MCF 10A (cell line): ENCODE data around the gene CSNK1G2. TPM values are rescaled to one million over a fixed set of nuclear protein-coding genes. Genes with fewer than 3 reads are reported as not detected.

Experiments used
- BruUV-seq: library from RNA; stranded (reverse); fragments of 400-500 nt; replicated peaks from 2 replicates; lab custom pipeline; 2021; lab: Mats Ljungman, UMichigan
- CTCF ChIA-PET: fragments of 300-600 bp; sonication (Branson Sonifier 250); formaldehyde crosslinking; extraction: SDS; loops from one replicate; lab custom pipeline; 2021; ENCODE audit warnings: antibody characterized with exemption, inconsistent platforms; lab: Yijun Ruan, JAX
- POLR2A ChIA-PET: fragments of 300-600, 350-650 bp; sonication (Branson Sonifier 250); formaldehyde crosslinking; extraction: SDS; loops from one replicate; lab custom pipeline; 2020; ENCODE audit warnings: antibody characterized with exemption, inconsistent platforms; lab: Yijun Ruan, JAX
- DNase-seq: peaks from one replicate; pipeline ENCODE4 v3.0.0-alpha.2; 2018; ENCODE audit not compliant: unreplicated experiment
- H3K27ac Mint-ChIP-seq: one replicate; pipeline ENCODE4 v1.8.0; 2022; ENCODE audit warnings: mild to moderate bottlenecking, low read depth, mixed read lengths; ENCODE audit not compliant: unreplicated experiment
- H3K27me3 Mint-ChIP-seq: one replicate; pipeline ENCODE4 v1.8.0; 2022; ENCODE audit warnings: mixed read lengths; ENCODE audit not compliant: insufficient read depth, unreplicated experiment
- H3K36me3 Mint-ChIP-seq: one replicate; pipeline ENCODE4 v1.8.0; 2022; ENCODE audit warnings: mild to moderate bottlenecking, moderate library complexity, mixed read lengths; ENCODE audit not compliant: insufficient read depth, unreplicated experiment
- H3K4me1 Mint-ChIP-seq: one replicate; pipeline ENCODE4 v1.8.0; 2022; ENCODE audit warnings: mixed read lengths; ENCODE audit not compliant: insufficient read depth, unreplicated experiment
- H3K4me3 Mint-ChIP-seq: one replicate; pipeline ENCODE4 v1.8.0; 2022; ENCODE audit warnings: mild to moderate bottlenecking, moderate library complexity, mixed read lengths; ENCODE audit not compliant: unreplicated experiment
- H3K9me3 Mint-ChIP-seq: one replicate; pipeline ENCODE4 v1.8.0; 2022; ENCODE audit warnings: mixed read lengths; ENCODE audit not compliant: unreplicated experiment
- intact Hi-C: fragments of 100-400 bp; cut with micrococcal nuclease; formaldehyde crosslinking; loops from 2 replicates; pipeline ENCODE4 v1.14.1; 2022
- total RNA-seq: library from RNA; stranded (reverse); gene quantifications from 2 replicates; pipeline ENCODE4 v1.2.3, GENCODE V29; 2022
- TF ChIP-seq, protein P1 (sequence below): fragments of 200-600 bp; IDR thresholded peaks from one replicate; pipeline ENCODE4 v1.8.0; 2022; ENCODE audit warnings: antibody characterized with exemption, mild to moderate bottlenecking; ENCODE audit not compliant: unreplicated experiment

Gene CSNK1G2
- total RNA-seq, 1 experiment from 2014 or later, result 48.5 TPM

DNA sequence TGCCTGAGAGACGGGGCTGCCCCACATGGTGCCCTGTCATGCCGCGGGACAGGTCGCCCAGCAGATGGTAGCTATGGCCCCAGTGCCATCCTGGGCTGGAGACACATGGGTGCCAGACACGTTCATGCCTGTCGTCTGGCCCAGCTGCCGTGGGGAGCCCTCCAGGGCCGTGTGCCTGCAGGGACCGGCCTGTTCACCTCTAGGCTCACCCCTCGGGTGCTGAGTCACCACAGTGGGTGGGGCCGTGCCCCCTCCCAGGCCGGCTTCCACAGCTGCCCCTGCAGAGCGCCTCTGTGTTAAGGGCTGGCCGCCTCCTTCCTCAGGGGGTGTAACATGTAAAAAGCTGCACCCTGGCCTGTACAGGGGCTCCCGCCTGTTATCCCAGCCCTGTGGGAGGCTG is 36.1 kb downstream of the CSNK1G2 start:
- ChIA-PET POLR2A (no interaction called here), CTCF (no interaction called here)
- no peak overlapping the region for H3K4me3 Mint-ChIP-seq
- no TSS peak for BruUV-seq
- no peaks in the 10 kb centered on the region for H3K9me3 Mint-ChIP-seq
- no peaks in the 10 kb centered on the region for H3K4me1 Mint-ChIP-seq
- no peak for DNase-seq
- no peaks in the 10 kb centered on the region for H3K27me3 Mint-ChIP-seq
- TF ChIP-seq, protein P1, sequence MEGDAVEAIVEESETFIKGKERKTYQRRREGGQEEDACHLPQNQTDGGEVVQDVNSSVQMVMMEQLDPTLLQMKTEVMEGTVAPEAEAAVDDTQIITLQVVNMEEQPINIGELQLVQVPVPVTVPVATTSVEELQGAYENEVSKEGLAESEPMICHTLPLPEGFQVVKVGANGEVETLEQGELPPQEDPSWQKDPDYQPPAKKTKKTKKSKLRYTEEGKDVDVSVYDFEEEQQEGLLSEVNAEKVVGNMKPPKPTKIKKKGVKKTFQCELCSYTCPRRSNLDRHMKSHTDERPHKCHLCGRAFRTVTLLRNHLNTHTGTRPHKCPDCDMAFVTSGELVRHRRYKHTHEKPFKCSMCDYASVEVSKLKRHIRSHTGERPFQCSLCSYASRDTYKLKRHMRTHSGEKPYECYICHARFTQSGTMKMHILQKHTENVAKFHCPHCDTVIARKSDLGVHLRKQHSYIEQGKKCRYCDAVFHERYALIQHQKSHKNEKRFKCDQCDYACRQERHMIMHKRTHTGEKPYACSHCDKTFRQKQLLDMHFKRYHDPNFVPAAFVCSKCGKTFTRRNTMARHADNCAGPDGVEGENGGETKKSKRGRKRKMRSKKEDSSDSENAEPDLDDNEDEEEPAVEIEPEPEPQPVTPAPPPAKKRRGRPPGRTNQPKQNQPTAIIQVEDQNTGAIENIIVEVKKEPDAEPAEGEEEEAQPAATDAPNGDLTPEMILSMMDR, result no peak
- intact Hi-C loops, result no loop called here
- peaks cover 47% of the 10 kb centered on the region for H3K36me3 Mint-ChIP-seq
- H3K27ac Mint-ChIP-seq, result no peak overlapping the region

DNA sequence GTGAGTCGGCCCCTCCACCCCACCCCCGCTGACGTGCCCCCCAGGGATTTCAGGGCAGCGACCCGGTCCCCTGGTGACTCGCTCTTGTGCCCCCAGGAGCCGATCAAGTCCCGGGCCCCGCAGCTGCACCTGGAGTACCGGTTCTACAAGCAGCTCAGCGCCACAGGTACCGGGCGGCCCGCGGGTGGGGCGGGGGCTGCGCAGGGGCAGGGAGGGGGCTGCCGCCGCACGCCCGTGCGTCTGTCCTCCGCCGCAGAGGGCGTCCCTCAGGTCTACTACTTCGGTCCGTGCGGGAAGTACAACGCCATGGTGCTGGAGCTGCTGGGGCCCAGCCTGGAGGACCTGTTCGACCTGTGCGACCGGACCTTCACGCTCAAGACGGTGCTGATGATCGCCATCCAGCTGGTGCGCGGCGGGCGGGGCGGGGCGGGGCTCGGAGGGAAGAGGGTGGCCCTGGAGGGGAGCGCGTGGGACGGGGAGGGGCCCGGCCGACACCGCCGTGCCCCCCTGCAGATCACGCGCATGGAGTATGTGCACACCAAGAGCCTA is 37.4 kb downstream of the CSNK1G2 start:
- H3K4me1 Mint-ChIP-seq, result no peaks in the 10 kb centered on the region
- intact Hi-C loops, result no loop called here
- no peaks in the 10 kb centered on the region for H3K27me3 Mint-ChIP-seq
- TF ChIP-seq, protein P1, result no peak
- H3K9me3 Mint-ChIP-seq, result no peaks in the 10 kb centered on the region
- ChIA-PET CTCF (no interaction called here), POLR2A (no interaction called here)
- no peak for DNase-seq
- H3K27ac Mint-ChIP-seq, result no peak overlapping the region
- H3K4me3 Mint-ChIP-seq, result no peak overlapping the region
- H3K36me3 Mint-ChIP-seq, result peaks cover 52% of the 10 kb centered on the region
- BruUV-seq, result no TSS peak

DNA sequence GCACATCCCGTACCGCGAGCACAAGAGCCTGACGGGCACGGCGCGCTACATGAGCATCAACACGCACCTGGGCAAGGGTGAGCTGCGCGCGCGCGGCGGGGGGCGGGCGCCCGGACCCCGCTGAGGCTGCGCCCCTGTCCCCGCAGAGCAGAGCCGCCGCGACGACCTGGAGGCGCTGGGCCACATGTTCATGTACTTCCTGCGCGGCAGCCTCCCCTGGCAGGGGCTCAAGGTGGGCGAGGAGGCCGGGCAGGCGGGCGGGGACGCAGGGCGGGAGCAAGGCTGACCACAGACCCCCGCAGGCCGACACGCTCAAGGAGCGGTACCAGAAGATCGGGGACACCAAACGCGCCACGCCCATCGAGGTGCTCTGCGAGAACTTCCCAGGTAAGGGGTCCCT is 38.0 kb downstream of the CSNK1G2 start:
- CTCF ChIA-PET, result no interaction called here
- DNase-seq, result no peak
- no peak overlapping the region for H3K27ac Mint-ChIP-seq
- no peaks in the 10 kb centered on the region for H3K27me3 Mint-ChIP-seq
- intact Hi-C loops, result no loop called here
- POLR2A ChIA-PET, result no interaction called here
- no peak overlapping the region for H3K4me3 Mint-ChIP-seq
- no peaks in the 10 kb centered on the region for H3K9me3 Mint-ChIP-seq
- TF ChIP-seq, protein P1, result no peak
- peaks cover 57% of the 10 kb centered on the region for H3K36me3 Mint-ChIP-seq
- no TSS peak for BruUV-seq
- H3K4me1 Mint-ChIP-seq, result no peaks in the 10 kb centered on the region

DNA sequence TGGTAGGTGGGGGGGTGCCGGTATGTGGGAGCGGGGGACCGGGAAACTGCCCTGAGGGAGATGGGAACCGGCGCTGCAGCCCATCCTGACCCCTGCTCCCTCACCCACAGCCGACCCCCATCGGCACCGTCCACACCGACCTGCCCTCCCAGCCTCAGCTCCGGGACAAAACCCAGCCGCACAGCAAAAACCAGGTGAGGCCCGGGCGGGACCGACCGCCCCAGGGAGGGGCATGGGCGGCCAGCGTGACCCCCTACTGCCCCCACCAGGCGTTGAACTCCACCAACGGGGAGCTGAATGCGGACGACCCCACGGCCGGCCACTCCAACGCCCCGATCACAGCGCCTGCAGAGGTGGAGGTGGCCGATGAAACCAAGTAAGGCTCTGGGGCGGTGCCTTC is 38.7 kb downstream of the CSNK1G2 start:
- DNase-seq, result no peak
- H3K36me3 Mint-ChIP-seq, result peaks cover 63% of the 10 kb centered on the region
- intact Hi-C loops, result no loop called here
- TF ChIP-seq, protein P1, result no peak
- no peak overlapping the region for H3K4me3 Mint-ChIP-seq
- H3K4me1 Mint-ChIP-seq, result no peaks in the 10 kb centered on the region
- POLR2A ChIA-PET, result no interaction called here
- H3K9me3 Mint-ChIP-seq, result no peaks in the 10 kb centered on the region
- no peak overlapping the region for H3K27ac Mint-ChIP-seq
- CTCF ChIA-PET, result no interaction called here
- H3K27me3 Mint-ChIP-seq, result no peaks in the 10 kb centered on the region
- BruUV-seq, result no TSS peak
